Measurements from ENCODE around the gene MLLT10. TPM values are rescaled to one million over a fixed set of nuclear protein-coding genes. Genes with fewer than 3 reads are reported as not detected.

Gene MLLT10
- total and polyA plus RNA-seq, 9 of the 15 experiments (the other 6 are each of a cell fraction or from before 2014, with no cell fraction given): 18.8 to 81.4 (median 64.2) TPM

- TF ChIP-seq MGA (IDR thresholded peaks at IDR 0.05) (no peak), KLF16 (IDR thresholded peaks at IDR 0.05) (no peak), ZNF644 (tag; IDR thresholded peaks at IDR 0.05; ENCODE audit: low read depth) (no peak), ATF1 (CRISPR knock-in tag; IDR thresholded peaks at IDR 0.05) (no peak), ATF1 (tag; IDR thresholded peaks at IDR 0.05) (peak; percentile 26; the same call in 1 of the 2 replicates), CTCF (IDR thresholded peaks at IDR 0.05 in 2 of 3, conservative IDR thresholded peaks at IDR 0.05 in 1 of 3; ENCODE audit: insufficient read depth in 2 of 3, low read depth in 1 of 3, low read length in 3 of 3) (peak in 2 of 3 experiments; percentile 14 to 21; a peak in 2 of 6 replicates), HDAC3 (IDR thresholded peaks at IDR 0.05; ENCODE audit: borderline replicate concordance, partially characterized antibody) (no peak), ARHGAP35 (IDR thresholded peaks at IDR 0.05; ENCODE audit: partially characterized antibody) (no peak), GATAD2A (IDR thresholded peaks at IDR 0.05) (0 out of 2 replicates have a peak, but pooled peaks have one; percentile 21), DPF2 (IDR thresholded peaks at IDR 0.05) (no peak), TBP (optimal IDR thresholded peaks at IDR 0.05; ENCODE audit: low read depth, low read length) (peak; percentile 17)
- TF ChIP-seq, protein P1, sequence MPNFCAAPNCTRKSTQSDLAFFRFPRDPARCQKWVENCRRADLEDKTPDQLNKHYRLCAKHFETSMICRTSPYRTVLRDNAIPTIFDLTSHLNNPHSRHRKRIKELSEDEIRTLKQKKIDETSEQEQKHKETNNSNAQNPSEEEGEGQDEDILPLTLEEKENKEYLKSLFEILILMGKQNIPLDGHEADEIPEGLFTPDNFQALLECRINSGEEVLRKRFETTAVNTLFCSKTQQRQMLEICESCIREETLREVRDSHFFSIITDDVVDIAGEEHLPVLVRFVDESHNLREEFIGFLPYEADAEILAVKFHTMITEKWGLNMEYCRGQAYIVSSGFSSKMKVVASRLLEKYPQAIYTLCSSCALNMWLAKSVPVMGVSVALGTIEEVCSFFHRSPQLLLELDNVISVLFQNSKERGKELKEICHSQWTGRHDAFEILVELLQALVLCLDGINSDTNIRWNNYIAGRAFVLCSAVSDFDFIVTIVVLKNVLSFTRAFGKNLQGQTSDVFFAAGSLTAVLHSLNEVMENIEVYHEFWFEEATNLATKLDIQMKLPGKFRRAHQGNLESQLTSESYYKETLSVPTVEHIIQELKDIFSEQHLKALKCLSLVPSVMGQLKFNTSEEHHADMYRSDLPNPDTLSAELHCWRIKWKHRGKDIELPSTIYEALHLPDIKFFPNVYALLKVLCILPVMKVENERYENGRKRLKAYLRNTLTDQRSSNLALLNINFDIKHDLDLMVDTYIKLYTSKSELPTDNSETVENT (CRISPR knock-in tag; IDR thresholded peaks at IDR 0.05): no peak
These were observed 16.6 kb upstream of the MLLT10 start (continued) for GRCh38 chr10:21517134-21518031.
